Panc1 (cell line): ENCODE results near the gene PLBD2. TPM values are rescaled to one million over a fixed set of nuclear protein-coding genes. Genes with fewer than 3 reads are reported as not detected.

Source experiments
- ATAC-seq: fragments of 200-7000 bp; cut with Tn5 transposase; 2 replicates; pipeline ENCODE4 v1.9.1; 2020; ENCODE audit warnings: mild to moderate bottlenecking, moderate library complexity
- BruUV-seq: library from RNA; stranded (reverse); fragments of 400-500 nt; replicated peaks from 2 replicates; lab custom pipeline; 2021; lab: Mats Ljungman, UMichigan
- CTCF ChIA-PET: fragments of 300-600 bp; sonication (Branson Sonifier 250); formaldehyde crosslinking; loops from one replicate; lab custom pipeline; 2022; ENCODE audit warnings: antibody characterized with exemption; lab: Charles Lee
- POLR2A ChIA-PET: fragments of 300-600 bp; sonication (Branson Sonifier 250); formaldehyde crosslinking; loops from one replicate; lab custom pipeline; 2022; ENCODE audit warnings: antibody characterized with exemption; lab: Charles Lee
- DNase-seq: peaks from one replicate; pipeline ENCODE4 v3.0.0-alpha.2; 2010; ENCODE audit warnings: low read depth, low spot score
- H3K27ac ChIP-seq: 2 replicates; pipeline ENCODE4 v1.5.1; 2011; ENCODE audit warnings: mild to moderate bottlenecking, low read length, inconsistent platforms
- H3K27me3 ChIP-seq: fragments of 200-500 bp; sonication (Bioruptor generic); 2 replicates; pipeline ENCODE4 v1.6.0; 2014; ENCODE audit warnings: low read length, inconsistent platforms; ENCODE audit not compliant: control insufficient read depth, insufficient read depth
- H3K36me3 ChIP-seq: fragments of 200-500 bp; sonication (Bioruptor generic); 2 replicates; pipeline ENCODE4 v1.5.1; 2014; ENCODE audit warnings: inconsistent platforms, mild to moderate bottlenecking, low read length, moderate library complexity; ENCODE audit not compliant: control insufficient read depth, insufficient read depth
- H3K4me1 ChIP-seq: 2 replicates; pipeline ENCODE4 v1.5.1; 2011; ENCODE audit warnings: inconsistent platforms, mild to moderate bottlenecking, low read length, moderate library complexity; ENCODE audit not compliant: control insufficient read depth, insufficient read depth
- H3K4me3 ChIP-seq, 2 experiments: 2 replicates each; pipeline ENCODE4 v1.5.1; 2011 to 2012; ENCODE audit warnings: low read depth in 2 of 2, low read length in 2 of 2, mild to moderate bottlenecking in 2 of 2, inconsistent platforms in 1 of 2, moderate library complexity in 1 of 2
- H3K9me3 ChIP-seq: fragments of 200-500 bp; sonication (Bioruptor generic); 2 replicates; pipeline ENCODE4 v1.5.1; 2014; ENCODE audit warnings: low read depth, mild to moderate bottlenecking, inconsistent platforms, low read length, moderate library complexity; ENCODE audit not compliant: control insufficient read depth, insufficient read depth
- POLR2AphosphoS5 ChIP-seq: IDR thresholded peaks from 2 replicates; pipeline ENCODE4 v1.6.1; 2012; ENCODE audit warnings: mild to moderate bottlenecking, low read depth, low read length, moderate library complexity
- SIN3A ChIP-seq: IDR thresholded peaks from 2 replicates; pipeline ENCODE4 v1.6.1; 2012; ENCODE audit warnings: low read depth, mild to moderate bottlenecking, low read length, moderate library complexity, borderline replicate concordance; ENCODE audit not compliant: insufficient read depth
- TCF7L2 ChIP-seq: IDR thresholded peaks from 2 replicates; pipeline ENCODE4 v1.6.1; 2011; ENCODE audit warnings: mild to moderate bottlenecking, low read depth, low read length, inconsistent platforms
- in situ Hi-C: cut with HindIII; loops from 2 replicates; pipeline ENCODE4 v1.10.0; 2016; ENCODE audit warnings: low sequenced_read_pairs, low pct_unique_long_range_greater_than_20kb
- intact Hi-C: fragments of 100-400 bp; cut with micrococcal nuclease; formaldehyde crosslinking; loops from one replicate; pipeline ENCODE4 v1.10.0; 2022; ENCODE audit not compliant: unreplicated experiment
- total RNA-seq: library from RNA; stranded (reverse); gene quantifications from one replicate; pipeline ENCODE4 v1.2.1, GENCODE V29; 2021; ENCODE audit not compliant: unreplicated experiment
- TF ChIP-seq, protein P1 (sequence below), 2 experiments: IDR thresholded peaks; 2 replicates each; pipeline ENCODE4 v1.6.1; 2011 to 2012; ENCODE audit warnings: low read depth in 2 of 2, control low read depth in 1 of 2, low read length in 1 of 2, mild to moderate bottlenecking in 1 of 2, moderate library complexity in 1 of 2; ENCODE audit not compliant: insufficient read depth in 1 of 2
- TF ChIP-seq, protein P2 (sequence below): fragments of 450-650 bp; IDR thresholded peaks from 2 replicates; pipeline ENCODE4 v1.5.1; 2017; ENCODE audit warnings: mild to moderate bottlenecking

The PLBD2 gene
- total RNA-seq, 1 experiment from 2014 or later: 69.7 TPM

DNA sequence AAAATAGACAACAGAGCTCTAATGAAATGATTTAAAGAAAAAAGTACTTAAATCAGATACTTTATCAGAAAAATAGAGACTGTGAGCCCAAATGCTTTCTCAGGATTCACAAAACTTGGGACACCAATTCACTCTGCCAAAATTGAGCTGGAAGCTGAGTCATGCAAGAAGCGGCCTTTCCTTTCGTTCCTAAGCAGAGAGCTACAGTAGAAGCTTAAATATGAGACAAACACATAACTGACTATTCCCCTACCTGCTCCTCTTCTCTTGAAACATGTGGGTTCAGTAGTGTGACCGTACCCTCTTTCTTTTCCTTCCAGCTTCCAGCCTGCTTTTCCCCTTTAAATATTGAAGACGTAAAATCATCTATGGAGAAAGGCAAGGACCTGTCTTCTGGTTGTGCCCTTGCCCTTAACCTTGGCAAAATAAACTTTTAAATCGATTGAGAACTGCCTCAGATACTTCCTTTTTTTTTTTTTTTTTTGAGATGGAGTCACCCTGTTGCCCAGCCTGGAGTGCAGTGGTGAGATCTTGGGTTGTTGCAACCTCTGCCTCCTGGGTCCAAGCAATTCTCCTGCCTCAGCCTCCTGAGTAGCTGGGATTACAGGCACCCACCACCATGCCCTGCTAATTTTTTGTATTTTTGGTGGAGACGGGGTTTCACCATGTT lies 49.7 kb downstream of the PLBD2 start:
- Histone ChIP-seq H3K9me3 (no peaks in the 10 kb centered on the region), H3K36me3 (no peaks in the 10 kb centered on the region), H3K27ac (no peak overlapping the region), H3K4me3 (no peak overlapping the region), H3K27me3 (no peaks in the 10 kb centered on the region), H3K4me1 (no peaks in the 10 kb centered on the region)
- TF ChIP-seq, protein P1, sequence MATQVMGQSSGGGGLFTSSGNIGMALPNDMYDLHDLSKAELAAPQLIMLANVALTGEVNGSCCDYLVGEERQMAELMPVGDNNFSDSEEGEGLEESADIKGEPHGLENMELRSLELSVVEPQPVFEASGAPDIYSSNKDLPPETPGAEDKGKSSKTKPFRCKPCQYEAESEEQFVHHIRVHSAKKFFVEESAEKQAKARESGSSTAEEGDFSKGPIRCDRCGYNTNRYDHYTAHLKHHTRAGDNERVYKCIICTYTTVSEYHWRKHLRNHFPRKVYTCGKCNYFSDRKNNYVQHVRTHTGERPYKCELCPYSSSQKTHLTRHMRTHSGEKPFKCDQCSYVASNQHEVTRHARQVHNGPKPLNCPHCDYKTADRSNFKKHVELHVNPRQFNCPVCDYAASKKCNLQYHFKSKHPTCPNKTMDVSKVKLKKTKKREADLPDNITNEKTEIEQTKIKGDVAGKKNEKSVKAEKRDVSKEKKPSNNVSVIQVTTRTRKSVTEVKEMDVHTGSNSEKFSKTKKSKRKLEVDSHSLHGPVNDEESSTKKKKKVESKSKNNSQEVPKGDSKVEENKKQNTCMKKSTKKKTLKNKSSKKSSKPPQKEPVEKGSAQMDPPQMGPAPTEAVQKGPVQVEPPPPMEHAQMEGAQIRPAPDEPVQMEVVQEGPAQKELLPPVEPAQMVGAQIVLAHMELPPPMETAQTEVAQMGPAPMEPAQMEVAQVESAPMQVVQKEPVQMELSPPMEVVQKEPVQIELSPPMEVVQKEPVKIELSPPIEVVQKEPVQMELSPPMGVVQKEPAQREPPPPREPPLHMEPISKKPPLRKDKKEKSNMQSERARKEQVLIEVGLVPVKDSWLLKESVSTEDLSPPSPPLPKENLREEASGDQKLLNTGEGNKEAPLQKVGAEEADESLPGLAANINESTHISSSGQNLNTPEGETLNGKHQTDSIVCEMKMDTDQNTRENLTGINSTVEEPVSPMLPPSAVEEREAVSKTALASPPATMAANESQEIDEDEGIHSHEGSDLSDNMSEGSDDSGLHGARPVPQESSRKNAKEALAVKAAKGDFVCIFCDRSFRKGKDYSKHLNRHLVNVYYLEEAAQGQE (IDR thresholded peaks at IDR 0.05; ENCODE audit: insufficient read depth in 1 of 2, low read depth in 2 of 2, low read length in 1 of 2): no peak
- TF ChIP-seq POLR2AphosphoS5 (no peak), SIN3A (no peak)
- TF ChIP-seq, protein P2, sequence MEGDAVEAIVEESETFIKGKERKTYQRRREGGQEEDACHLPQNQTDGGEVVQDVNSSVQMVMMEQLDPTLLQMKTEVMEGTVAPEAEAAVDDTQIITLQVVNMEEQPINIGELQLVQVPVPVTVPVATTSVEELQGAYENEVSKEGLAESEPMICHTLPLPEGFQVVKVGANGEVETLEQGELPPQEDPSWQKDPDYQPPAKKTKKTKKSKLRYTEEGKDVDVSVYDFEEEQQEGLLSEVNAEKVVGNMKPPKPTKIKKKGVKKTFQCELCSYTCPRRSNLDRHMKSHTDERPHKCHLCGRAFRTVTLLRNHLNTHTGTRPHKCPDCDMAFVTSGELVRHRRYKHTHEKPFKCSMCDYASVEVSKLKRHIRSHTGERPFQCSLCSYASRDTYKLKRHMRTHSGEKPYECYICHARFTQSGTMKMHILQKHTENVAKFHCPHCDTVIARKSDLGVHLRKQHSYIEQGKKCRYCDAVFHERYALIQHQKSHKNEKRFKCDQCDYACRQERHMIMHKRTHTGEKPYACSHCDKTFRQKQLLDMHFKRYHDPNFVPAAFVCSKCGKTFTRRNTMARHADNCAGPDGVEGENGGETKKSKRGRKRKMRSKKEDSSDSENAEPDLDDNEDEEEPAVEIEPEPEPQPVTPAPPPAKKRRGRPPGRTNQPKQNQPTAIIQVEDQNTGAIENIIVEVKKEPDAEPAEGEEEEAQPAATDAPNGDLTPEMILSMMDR: no peak
- ChIA-PET POLR2A (interaction anchor here (0.7 kb wide), 1 partner anchor 44 kb away, joined by 7 read pairs; no protein-coding TSS in a partner anchor), CTCF (no interaction called here)
- in situ Hi-C loops (no loop called here), intact Hi-C loops (no loop called here)
- BruUV-seq: no TSS peak
- no peak for ATAC-seq
- no peak for DNase-seq

DNA sequence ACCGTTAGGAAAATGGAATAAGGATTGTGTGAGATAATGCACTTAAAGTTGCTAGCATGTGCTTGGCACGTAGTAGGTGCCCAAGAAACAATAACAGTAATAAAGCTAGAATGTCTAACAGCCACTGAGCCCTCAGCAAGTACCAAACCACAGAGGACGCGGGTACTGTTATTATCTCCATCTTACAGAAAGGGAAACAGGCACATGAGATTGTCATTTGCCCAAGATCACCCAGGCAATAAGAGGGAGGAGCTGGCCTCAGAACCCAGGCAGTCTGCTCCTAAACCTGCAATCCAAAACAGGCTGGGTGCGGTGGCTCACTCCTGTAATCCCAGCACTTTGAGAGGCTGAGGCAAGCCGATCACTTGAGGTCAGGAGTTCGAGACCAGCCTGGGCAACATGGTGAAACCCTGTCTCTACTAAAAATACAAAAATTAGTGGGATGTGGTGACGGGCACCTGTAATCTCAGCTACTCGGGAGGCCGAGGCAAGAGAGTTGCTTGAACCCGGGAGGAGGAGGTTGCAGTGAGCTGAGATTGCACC lies 50.4 kb downstream of the PLBD2 start:
- Histone ChIP-seq H3K9me3 (no peaks in the 10 kb centered on the region), H3K27ac (no peak overlapping the region), H3K27me3 (no peaks in the 10 kb centered on the region), H3K36me3 (no peaks in the 10 kb centered on the region), H3K4me3 (no peak overlapping the region), H3K4me1 (no peaks in the 10 kb centered on the region)
- TF ChIP-seq SIN3A: no peak
- TF ChIP-seq, protein P2: no peak
- TF ChIP-seq, protein P1 (IDR thresholded peaks at IDR 0.05; ENCODE audit: insufficient read depth in 1 of 2, low read depth in 2 of 2, low read length in 1 of 2): no peak
- no peak for TF ChIP-seq TCF7L2
- TF ChIP-seq POLR2AphosphoS5: no peak
- no peak for DNase-seq
- ChIA-PET CTCF (no interaction called here), POLR2A (interaction anchor here (0.7 kb wide), 1 partner anchor 45 kb away, joined by 7 read pairs; no protein-coding TSS in a partner anchor)
- no TSS peak for BruUV-seq
- no peak for ATAC-seq
- in situ Hi-C loops: no loop called here
- intact Hi-C loops: no loop called here
